ENCODE measurements around the gene UNC5B. TPM values are rescaled to one million over a fixed set of nuclear protein-coding genes. Genes with fewer than 3 reads are reported as not detected.

Gene UNC5B
- polyA plus RNA-seq, 3 donors = 0.04 to 0.72 TPM; not detected in 1

GRCh38 chr10:71258046-71258445, 45.7 kb downstream of the UNC5B start:
- intact Hi-C loops (cut with micrococcal nuclease) = no loop called here
- Histone ChIP-seq H4K20me1 (ENCODE audit: insufficient read depth, low read length) (no peaks in the 10 kb centered on the region), H3K27me3 (ENCODE audit: control insufficient read depth in 2 of 2, insufficient read depth in 2 of 2, low read length in 2 of 2) (no peaks in the 10 kb centered on the region), H3K36me3 (replicated peaks in 1 of 2; ENCODE audit: control insufficient read depth in 1 of 2, insufficient read depth in 2 of 2, low read length in 2 of 2) (no peaks in the 10 kb centered on the region), H3K4me3 (replicated peaks in 1 of 3; ENCODE audit: low read depth in 2 of 3, low read length in 3 of 3) (no peak overlapping the region), H3K9me3 (replicated peaks in 1 of 2; ENCODE audit: control insufficient read depth in 1 of 2, insufficient read depth in 1 of 2, low read length in 2 of 2) (no peaks in the 10 kb centered on the region), H2AFZ (ENCODE audit: insufficient read depth, low read depth, low read length, poor library complexity, severe bottlenecking) (no peak overlapping the region), H3K27ac (ENCODE audit: low read depth in 1 of 2, low read length in 2 of 2) (no peak overlapping the region), H3K4me2 (replicated peaks; ENCODE audit: extremely low read depth, low read length, poor library complexity, severe bottlenecking) (no peak overlapping the region), H3K79me2 (ENCODE audit: insufficient read depth, low read length) (no peaks in the 10 kb centered on the region), H3K4me1 (ENCODE audit: control insufficient read depth in 1 of 2, insufficient read depth in 2 of 2, low read length in 2 of 2) (no peaks in the 10 kb centered on the region), H3K9ac (ENCODE audit: insufficient read depth, low read length, poor library complexity, severe bottlenecking) (no peak overlapping the region)
- DNase-seq = no peak
- no peaks in the 10 kb centered on the region for H3K4me1 Mint-ChIP-seq
- H3K9me3 Mint-ChIP-seq = no peaks in the 10 kb centered on the region
- no peak overlapping the region for H3K27ac Mint-ChIP-seq
- H3K27me3 Mint-ChIP-seq (ENCODE audit: low read depth in 3 of 3) = peaks cover under 1 to 5% (median 1%) of the 10 kb centered on the region in 3 donors
- TF ChIP-seq CTCF (IDR thresholded peaks at IDR 0.05) = no peak
- no peaks in the 10 kb centered on the region for H3K36me3 Mint-ChIP-seq
- 100% methylated on average over 4 of the region's 4 CpGs for WGBS (ENCODE audit: insufficient coverage)
- H3K4me3 Mint-ChIP-seq = no peak overlapping the region

- Histone ChIP-seq H3K9me3 (replicated peaks in 1 of 2; ENCODE audit: control insufficient read depth in 1 of 2, insufficient read depth in 1 of 2, low read length in 2 of 2) (no peaks in the 10 kb centered on the region), H3K4me3 (replicated peaks in 1 of 3; ENCODE audit: low read depth in 2 of 3, low read length in 3 of 3) (no peak overlapping the region), H3K79me2 (ENCODE audit: insufficient read depth, low read length) (no peaks in the 10 kb centered on the region), H3K27ac (ENCODE audit: low read depth in 1 of 2, low read length in 2 of 2) (no peak overlapping the region), H3K36me3 (replicated peaks in 1 of 2; ENCODE audit: control insufficient read depth in 1 of 2, insufficient read depth in 2 of 2, low read length in 2 of 2) (no peaks in the 10 kb centered on the region), H3K27me3 (ENCODE audit: control insufficient read depth in 2 of 2, insufficient read depth in 2 of 2, low read length in 2 of 2) (no peaks in the 10 kb centered on the region), H4K20me1 (ENCODE audit: insufficient read depth, low read length) (no peaks in the 10 kb centered on the region), H3K9ac (ENCODE audit: insufficient read depth, low read length, poor library complexity, severe bottlenecking) (no peak overlapping the region), H2AFZ (ENCODE audit: insufficient read depth, low read depth, low read length, poor library complexity, severe bottlenecking) (no peak overlapping the region), H3K4me2 (replicated peaks; ENCODE audit: extremely low read depth, low read length, poor library complexity, severe bottlenecking) (no peak overlapping the region), H3K4me1 (ENCODE audit: control insufficient read depth in 1 of 2, insufficient read depth in 2 of 2, low read length in 2 of 2) (no peaks in the 10 kb centered on the region)
- Mint-ChIP-seq H3K27ac (peak overlapping the region in 1 of 7 donors; percentile 19), H3K4me3 (no peak overlapping the region), H3K9me3 (no peaks in the 10 kb centered on the region), H3K27me3 (ENCODE audit: low read depth in 3 of 3) (peaks cover 0 to 5% (median 1%) of the 10 kb centered on the region in 3 donors), H3K36me3 (no peaks in the 10 kb centered on the region), H3K4me1 (no peaks in the 10 kb centered on the region)
- no peak for DNase-seq
- intact Hi-C loops (cut with micrococcal nuclease) = no loop called here
- no peak for TF ChIP-seq CTCF (IDR thresholded peaks at IDR 0.05)
- 96% methylated on average over 4 of the region's 9 CpGs for WGBS (ENCODE audit: insufficient coverage)
These were observed 46.2 kb downstream of the UNC5B start for GRCh38 chr10:71258446-71259145.

All from CD14-positive monocyte (primary cell).